Measurements from ENCODE around the gene RELT. TPM values are rescaled to one million over a fixed set of nuclear protein-coding genes. Genes with fewer than 3 reads are reported as not detected.

Gene RELT
- total RNA-seq, 1 donor from 2014 or later = 5.2 TPM

GRCh38 chr11:73347067-73347466 lies 29.1 kb upstream of the RELT start:
- no peak for FAIRE-seq
- peaks cover 15% of the 10 kb centered on the region for H3K4me1 ChIP-seq (ENCODE audit: insufficient read depth, low read length)
- no peak overlapping the region for H3K9ac ChIP-seq (ENCODE audit: low read length)
- no peaks in the 10 kb centered on the region for H3K9me3 ChIP-seq (ENCODE audit: insufficient read depth, low read depth, low read length)
- Mint-ChIP-seq H3K27me3 (ENCODE audit: low read depth, unreplicated experiment) (no peaks in the 10 kb centered on the region), H3K4me1 (ENCODE audit: low read depth, unreplicated experiment) (peaks cover 10% of the 10 kb centered on the region), H3K36me3 (ENCODE audit: low read depth, unreplicated experiment) (peaks cover 2% of the 10 kb centered on the region), H3K4me3 (ENCODE audit: unreplicated experiment) (no peak overlapping the region), H3K27ac (ENCODE audit: unreplicated experiment) (no peak overlapping the region), H3K9me3 (ENCODE audit: unreplicated experiment) (no peaks in the 10 kb centered on the region)
- no peak for DNase-seq (ENCODE audit: low read depth)
- H4K20me1 ChIP-seq (ENCODE audit: insufficient read depth, low read length) = peaks cover 93% of the 10 kb centered on the region
- TF ChIP-seq EZH2 (IDR thresholded peaks at IDR 0.05; ENCODE audit: insufficient read depth, low read length) = no peak
- TF ChIP-seq CTCF (IDR thresholded peaks at IDR 0.05; ENCODE audit: insufficient read depth, low read depth, low read length) = no peak
- no peak overlapping the region for H3K4me2 ChIP-seq (ENCODE audit: low read length)
- no peaks in the 10 kb centered on the region for H3K27me3 ChIP-seq (ENCODE audit: insufficient read depth, low read length)
- H3K79me2 ChIP-seq (ENCODE audit: insufficient read depth, low read length) = peaks cover 61% of the 10 kb centered on the region
- H3K27ac ChIP-seq (ENCODE audit: low read depth, low read length) = no peak overlapping the region
- no peak overlapping the region for H2AFZ ChIP-seq (ENCODE audit: low read depth, low read length)
- H3K4me3 ChIP-seq (ENCODE audit: insufficient read depth, low read depth, low read length) = no peak overlapping the region
- H3K36me3 ChIP-seq (ENCODE audit: insufficient read depth, low read length) = peaks cover 4% of the 10 kb centered on the region

- H3K4me2 ChIP-seq (ENCODE audit: low read length) = no peak overlapping the region
- no peak overlapping the region for H3K4me3 ChIP-seq (ENCODE audit: insufficient read depth, low read depth, low read length)
- H3K4me3 Mint-ChIP-seq (ENCODE audit: unreplicated experiment) = no peak overlapping the region
- no peak overlapping the region for H2AFZ ChIP-seq (ENCODE audit: low read depth, low read length)
- peaks cover 4% of the 10 kb centered on the region for H3K4me1 Mint-ChIP-seq (ENCODE audit: low read depth, unreplicated experiment)
- no peak overlapping the region for H3K27ac Mint-ChIP-seq (ENCODE audit: unreplicated experiment)
- H3K79me2 ChIP-seq (ENCODE audit: insufficient read depth, low read length) = peaks cover 54% of the 10 kb centered on the region
- no peaks in the 10 kb centered on the region for H3K9me3 ChIP-seq (ENCODE audit: insufficient read depth, low read depth, low read length)
- peaks cover 7% of the 10 kb centered on the region for H3K36me3 ChIP-seq (ENCODE audit: insufficient read depth, low read length)
- TF ChIP-seq CTCF (IDR thresholded peaks at IDR 0.05; ENCODE audit: insufficient read depth, low read depth, low read length) (no peak), EZH2 (IDR thresholded peaks at IDR 0.05; ENCODE audit: insufficient read depth, low read length) (no peak)
- no peak overlapping the region for H3K9ac ChIP-seq (ENCODE audit: low read length)
- no peaks in the 10 kb centered on the region for H3K9me3 Mint-ChIP-seq (ENCODE audit: unreplicated experiment)
- no peaks in the 10 kb centered on the region for H3K27me3 Mint-ChIP-seq (ENCODE audit: low read depth, unreplicated experiment)
- H4K20me1 ChIP-seq (ENCODE audit: insufficient read depth, low read length) = peaks cover 87% of the 10 kb centered on the region
- H3K27ac ChIP-seq (ENCODE audit: low read depth, low read length) = no peak overlapping the region
- no peak for FAIRE-seq
- no peaks in the 10 kb centered on the region for H3K36me3 Mint-ChIP-seq (ENCODE audit: low read depth, unreplicated experiment)
- no peaks in the 10 kb centered on the region for H3K27me3 ChIP-seq (ENCODE audit: insufficient read depth, low read length)
- no peak for DNase-seq (ENCODE audit: low read depth)
- H3K4me1 ChIP-seq (ENCODE audit: insufficient read depth, low read length) = peaks cover 3% of the 10 kb centered on the region
Measured at GRCh38 chr11:73348838-73349237, 27.4 kb upstream of the RELT start.

GRCh38 chr11:73349633-73350032 lies 26.6 kb upstream of the RELT start:
- H2AFZ ChIP-seq (ENCODE audit: low read depth, low read length) = no peak overlapping the region
- H3K27ac ChIP-seq (ENCODE audit: low read depth, low read length) = no peak overlapping the region
- H3K79me2 ChIP-seq (ENCODE audit: insufficient read depth, low read length) = peaks cover 46% of the 10 kb centered on the region
- no peaks in the 10 kb centered on the region for H3K36me3 Mint-ChIP-seq (ENCODE audit: low read depth, unreplicated experiment)
- no peaks in the 10 kb centered on the region for H3K27me3 Mint-ChIP-seq (ENCODE audit: low read depth, unreplicated experiment)
- no peaks in the 10 kb centered on the region for H3K27me3 ChIP-seq (ENCODE audit: insufficient read depth, low read length)
- H3K4me1 ChIP-seq (ENCODE audit: insufficient read depth, low read length) = no peaks in the 10 kb centered on the region
- no peaks in the 10 kb centered on the region for H3K9me3 Mint-ChIP-seq (ENCODE audit: unreplicated experiment)
- FAIRE-seq (no peak), DNase-seq (ENCODE audit: low read depth) (no peak)
- no peak overlapping the region for H3K4me3 ChIP-seq (ENCODE audit: insufficient read depth, low read depth, low read length)
- no peaks in the 10 kb centered on the region for H3K9me3 ChIP-seq (ENCODE audit: insufficient read depth, low read depth, low read length)
- no peak overlapping the region for H3K4me3 Mint-ChIP-seq (ENCODE audit: unreplicated experiment)
- no peak overlapping the region for H3K4me2 ChIP-seq (ENCODE audit: low read length)
- H3K27ac Mint-ChIP-seq (ENCODE audit: unreplicated experiment) = no peak overlapping the region
- TF ChIP-seq CTCF (IDR thresholded peaks at IDR 0.05; ENCODE audit: insufficient read depth, low read depth, low read length) (no peak), EZH2 (IDR thresholded peaks at IDR 0.05; ENCODE audit: insufficient read depth, low read length) (no peak)
- no peak overlapping the region for H3K9ac ChIP-seq (ENCODE audit: low read length)
- peaks cover 3% of the 10 kb centered on the region for H3K4me1 Mint-ChIP-seq (ENCODE audit: low read depth, unreplicated experiment)
- peaks cover 7% of the 10 kb centered on the region for H3K36me3 ChIP-seq (ENCODE audit: insufficient read depth, low read length)
- H4K20me1 ChIP-seq (ENCODE audit: insufficient read depth, low read length) = peaks cover 80% of the 10 kb centered on the region

Measured in astrocyte (in vitro differentiated cells and primary cell).